ENCODE results near the gene FRAS1.

DNA sequence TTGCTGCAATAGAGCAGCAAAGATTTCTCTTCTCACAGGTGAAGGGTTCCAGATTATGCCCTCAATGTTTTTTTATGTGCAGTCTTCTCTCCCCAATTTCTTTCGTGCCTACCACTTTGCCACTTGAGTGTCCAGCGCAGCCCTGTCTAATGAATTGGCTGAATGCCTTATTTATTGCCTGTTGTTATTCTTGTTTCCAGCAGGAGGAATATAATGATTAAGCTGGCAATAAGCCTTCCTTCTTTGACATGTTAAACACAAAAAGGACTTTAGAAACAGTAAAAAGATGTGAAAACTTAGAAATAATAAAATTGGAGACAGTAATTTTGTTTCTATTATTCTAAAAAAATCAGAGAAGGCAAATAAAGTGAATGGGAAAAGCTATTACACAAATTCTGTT is 34.6 kb upstream of the FRAS1 start:
- TF ChIP-seq POLR2A (IDR thresholded peaks at IDR 0.05): no peak
- TF ChIP-seq, protein P1, sequence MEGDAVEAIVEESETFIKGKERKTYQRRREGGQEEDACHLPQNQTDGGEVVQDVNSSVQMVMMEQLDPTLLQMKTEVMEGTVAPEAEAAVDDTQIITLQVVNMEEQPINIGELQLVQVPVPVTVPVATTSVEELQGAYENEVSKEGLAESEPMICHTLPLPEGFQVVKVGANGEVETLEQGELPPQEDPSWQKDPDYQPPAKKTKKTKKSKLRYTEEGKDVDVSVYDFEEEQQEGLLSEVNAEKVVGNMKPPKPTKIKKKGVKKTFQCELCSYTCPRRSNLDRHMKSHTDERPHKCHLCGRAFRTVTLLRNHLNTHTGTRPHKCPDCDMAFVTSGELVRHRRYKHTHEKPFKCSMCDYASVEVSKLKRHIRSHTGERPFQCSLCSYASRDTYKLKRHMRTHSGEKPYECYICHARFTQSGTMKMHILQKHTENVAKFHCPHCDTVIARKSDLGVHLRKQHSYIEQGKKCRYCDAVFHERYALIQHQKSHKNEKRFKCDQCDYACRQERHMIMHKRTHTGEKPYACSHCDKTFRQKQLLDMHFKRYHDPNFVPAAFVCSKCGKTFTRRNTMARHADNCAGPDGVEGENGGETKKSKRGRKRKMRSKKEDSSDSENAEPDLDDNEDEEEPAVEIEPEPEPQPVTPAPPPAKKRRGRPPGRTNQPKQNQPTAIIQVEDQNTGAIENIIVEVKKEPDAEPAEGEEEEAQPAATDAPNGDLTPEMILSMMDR (IDR thresholded peaks at IDR 0.05): no peak
- no peak for TF ChIP-seq POLR2AphosphoS5 (IDR thresholded peaks at IDR 0.05)
